GM21723 (cell line): Measurements from ENCODE around the gene PEAK3.

Experiments
- ATAC-seq: cut with Tn5 transposase; IDR thresholded peaks from one replicate; pipeline ENCODE4 v1.9.1; 2021; ENCODE audit warnings: mild to moderate bottlenecking, moderate library complexity; ENCODE audit not compliant: unreplicated experiment

Gene PEAK3

GRCh38 chr19:2315818-2316353, 33.9 kb upstream of the PEAK3 start:
- no peak for ATAC-seq

GRCh38 chr19:2315121-2315817, 33.3 kb upstream of the PEAK3 start:
- ATAC-seq = no peak

- ATAC-seq = no peak
Observed at GRCh38 chr19:2312820-2313501, 31.0 kb upstream of the PEAK3 start.

- ATAC-seq = no peak
Observed at GRCh38 chr19:2311093-2311492, 29.1 kb upstream of the PEAK3 start.

GRCh38 chr19:2309734-2310362, 27.9 kb upstream of the PEAK3 start:
- ATAC-seq = no peak

- ATAC-seq = no peak
Observed at GRCh38 chr19:2308114-2308556, 26.2 kb upstream of the PEAK3 start, which contains the start of gene LINGO3. LINGO3 (minus strand) TSS chr19:2308154; CDS start chr19:2291776, 16,378 bp downstream.

- no peak for ATAC-seq
Observed at GRCh38 chr19:2307518-2308012, 25.6 kb upstream of the PEAK3 start.

GRCh38 chr19:2306971-2307370, 25.0 kb upstream of the PEAK3 start:
- ATAC-seq = no peak

GRCh38 chr19:2306281-2306806, 24.4 kb upstream of the PEAK3 start:
- ATAC-seq = no peak

GRCh38 chr19:2305452-2306280, 23.7 kb upstream of the PEAK3 start:
- ATAC-seq = no peak

GRCh38 chr19:2303211-2303798, 21.3 kb upstream of the PEAK3 start:
- ATAC-seq = no peak

- ATAC-seq = no peak
Observed at GRCh38 chr19:2302319-2303210, 20.6 kb upstream of the PEAK3 start.

GRCh38 chr19:2300533-2300932, 18.6 kb upstream of the PEAK3 start:
- ATAC-seq = no peak

- no peak for ATAC-seq
Observed at GRCh38 chr19:2296141-2296540, 14.2 kb upstream of the PEAK3 start.

- ATAC-seq = no peak
Observed at GRCh38 chr19:2294687-2295335, 12.8 kb upstream of the PEAK3 start.

- ATAC-seq = no peak
Observed at GRCh38 chr19:2291185-2291751, 9.3 kb upstream of the PEAK3 start.

- no peak for ATAC-seq
Observed at GRCh38 chr19:2290441-2291184, 8.6 kb upstream of the PEAK3 start.
